GM12892 (cell line): ENCODE measurements around the gene KIAA0513.

Source experiments
- POLR2A ChIP-seq: IDR thresholded peaks from 2 replicates; pipeline ENCODE4 v1.6.1; 2011; ENCODE audit warnings: low read depth, low read length, control low read depth
- POLR2AphosphoS5 ChIP-seq: IDR thresholded peaks from 2 replicates; pipeline ENCODE4 v1.6.1; 2011; ENCODE audit warnings: low read depth, low read length, control low read depth

DNA sequence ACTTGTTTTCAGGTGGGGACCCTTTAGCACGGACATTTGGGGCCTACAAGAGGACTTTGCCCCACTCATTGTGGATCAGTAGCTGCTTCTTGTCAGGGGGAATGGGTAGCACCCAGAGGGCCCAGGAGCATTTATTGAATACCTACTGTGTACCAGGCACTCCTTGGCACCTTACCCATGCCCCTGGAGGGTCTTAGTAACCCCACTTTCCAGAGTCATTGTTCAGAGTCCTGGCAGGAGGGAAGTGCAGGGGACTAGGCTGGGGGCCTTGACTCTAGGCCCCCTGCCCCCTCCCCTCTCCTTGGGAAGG lies 105.7 kb downstream of the KIAA0513 start:
- no peak for TF ChIP-seq POLR2AphosphoS5
- TF ChIP-seq POLR2A, result no peak
